HL-60 (cell line): ENCODE measurements around the gene BLID.

Experiments
- DNase-seq, 2 experiments: peaks; one replicate each; pipeline ENCODE4 v3.0.0-alpha.2; 2010 to 2020; ENCODE audit warnings: low read depth in 1 of 2, low spot score in 1 of 2
- H3K27ac ChIP-seq: fragments of 250-450 bp; sonication (Bioruptor Pico); replicated peaks from 2 replicates; pipeline ENCODE4 v1.5.1; 2020; ENCODE audit warnings: mild to moderate bottlenecking, moderate library complexity
- H3K27me3 ChIP-seq: fragments of 250-450 bp; sonication (Bioruptor Pico); 2 replicates; pipeline ENCODE4 v1.5.1; 2021; ENCODE audit warnings: mild to moderate bottlenecking, moderate library complexity; ENCODE audit not compliant: insufficient read depth, poor library complexity, severe bottlenecking
- H3K4me3 ChIP-seq: replicated peaks from 2 replicates; pipeline ENCODE4 v1.5.1; 2011; ENCODE audit warnings: mild to moderate bottlenecking, control low read depth, low read length; ENCODE audit not compliant: insufficient read depth
- GABPA ChIP-seq: IDR thresholded peaks from 2 replicates; pipeline ENCODE4 v1.6.1; 2012; ENCODE audit warnings: low read depth
- POLR2AphosphoS5 ChIP-seq: IDR thresholded peaks from 2 replicates; pipeline ENCODE4 v1.6.1; 2012; ENCODE audit warnings: low read depth
- SPI1 ChIP-seq: IDR thresholded peaks from 2 replicates; pipeline ENCODE4 v1.6.1; 2012; ENCODE audit warnings: low read depth, mild to moderate bottlenecking, borderline replicate concordance
- TF ChIP-seq, protein P1 (sequence below): IDR thresholded peaks from one replicate; pipeline ENCODE4 v1.5.1; 2011; ENCODE audit warnings: low read length, control low read depth, inconsistent platforms; ENCODE audit not compliant: insufficient read depth
- TF ChIP-seq, protein P2 (sequence below): IDR thresholded peaks from 2 replicates; pipeline ENCODE4 v1.6.1; 2012; ENCODE audit warnings: low read depth; ENCODE audit not compliant: insufficient replicate concordance

BLID gene

GRCh38 chr11:122098261-122098980 is 17.6 kb downstream of the BLID start:
- H3K27me3 ChIP-seq: peaks cover 38% of the 10 kb centered on the region
- no peak overlapping the region for H3K27ac ChIP-seq
- TF ChIP-seq POLR2AphosphoS5 (no peak), GABPA (no peak), SPI1 (no peak)
- TF ChIP-seq, protein P1, sequence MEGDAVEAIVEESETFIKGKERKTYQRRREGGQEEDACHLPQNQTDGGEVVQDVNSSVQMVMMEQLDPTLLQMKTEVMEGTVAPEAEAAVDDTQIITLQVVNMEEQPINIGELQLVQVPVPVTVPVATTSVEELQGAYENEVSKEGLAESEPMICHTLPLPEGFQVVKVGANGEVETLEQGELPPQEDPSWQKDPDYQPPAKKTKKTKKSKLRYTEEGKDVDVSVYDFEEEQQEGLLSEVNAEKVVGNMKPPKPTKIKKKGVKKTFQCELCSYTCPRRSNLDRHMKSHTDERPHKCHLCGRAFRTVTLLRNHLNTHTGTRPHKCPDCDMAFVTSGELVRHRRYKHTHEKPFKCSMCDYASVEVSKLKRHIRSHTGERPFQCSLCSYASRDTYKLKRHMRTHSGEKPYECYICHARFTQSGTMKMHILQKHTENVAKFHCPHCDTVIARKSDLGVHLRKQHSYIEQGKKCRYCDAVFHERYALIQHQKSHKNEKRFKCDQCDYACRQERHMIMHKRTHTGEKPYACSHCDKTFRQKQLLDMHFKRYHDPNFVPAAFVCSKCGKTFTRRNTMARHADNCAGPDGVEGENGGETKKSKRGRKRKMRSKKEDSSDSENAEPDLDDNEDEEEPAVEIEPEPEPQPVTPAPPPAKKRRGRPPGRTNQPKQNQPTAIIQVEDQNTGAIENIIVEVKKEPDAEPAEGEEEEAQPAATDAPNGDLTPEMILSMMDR: no peak
- TF ChIP-seq, protein P2, sequence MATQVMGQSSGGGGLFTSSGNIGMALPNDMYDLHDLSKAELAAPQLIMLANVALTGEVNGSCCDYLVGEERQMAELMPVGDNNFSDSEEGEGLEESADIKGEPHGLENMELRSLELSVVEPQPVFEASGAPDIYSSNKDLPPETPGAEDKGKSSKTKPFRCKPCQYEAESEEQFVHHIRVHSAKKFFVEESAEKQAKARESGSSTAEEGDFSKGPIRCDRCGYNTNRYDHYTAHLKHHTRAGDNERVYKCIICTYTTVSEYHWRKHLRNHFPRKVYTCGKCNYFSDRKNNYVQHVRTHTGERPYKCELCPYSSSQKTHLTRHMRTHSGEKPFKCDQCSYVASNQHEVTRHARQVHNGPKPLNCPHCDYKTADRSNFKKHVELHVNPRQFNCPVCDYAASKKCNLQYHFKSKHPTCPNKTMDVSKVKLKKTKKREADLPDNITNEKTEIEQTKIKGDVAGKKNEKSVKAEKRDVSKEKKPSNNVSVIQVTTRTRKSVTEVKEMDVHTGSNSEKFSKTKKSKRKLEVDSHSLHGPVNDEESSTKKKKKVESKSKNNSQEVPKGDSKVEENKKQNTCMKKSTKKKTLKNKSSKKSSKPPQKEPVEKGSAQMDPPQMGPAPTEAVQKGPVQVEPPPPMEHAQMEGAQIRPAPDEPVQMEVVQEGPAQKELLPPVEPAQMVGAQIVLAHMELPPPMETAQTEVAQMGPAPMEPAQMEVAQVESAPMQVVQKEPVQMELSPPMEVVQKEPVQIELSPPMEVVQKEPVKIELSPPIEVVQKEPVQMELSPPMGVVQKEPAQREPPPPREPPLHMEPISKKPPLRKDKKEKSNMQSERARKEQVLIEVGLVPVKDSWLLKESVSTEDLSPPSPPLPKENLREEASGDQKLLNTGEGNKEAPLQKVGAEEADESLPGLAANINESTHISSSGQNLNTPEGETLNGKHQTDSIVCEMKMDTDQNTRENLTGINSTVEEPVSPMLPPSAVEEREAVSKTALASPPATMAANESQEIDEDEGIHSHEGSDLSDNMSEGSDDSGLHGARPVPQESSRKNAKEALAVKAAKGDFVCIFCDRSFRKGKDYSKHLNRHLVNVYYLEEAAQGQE: no peak
- no peak overlapping the region for H3K4me3 ChIP-seq
- no peak for DNase-seq

DNA sequence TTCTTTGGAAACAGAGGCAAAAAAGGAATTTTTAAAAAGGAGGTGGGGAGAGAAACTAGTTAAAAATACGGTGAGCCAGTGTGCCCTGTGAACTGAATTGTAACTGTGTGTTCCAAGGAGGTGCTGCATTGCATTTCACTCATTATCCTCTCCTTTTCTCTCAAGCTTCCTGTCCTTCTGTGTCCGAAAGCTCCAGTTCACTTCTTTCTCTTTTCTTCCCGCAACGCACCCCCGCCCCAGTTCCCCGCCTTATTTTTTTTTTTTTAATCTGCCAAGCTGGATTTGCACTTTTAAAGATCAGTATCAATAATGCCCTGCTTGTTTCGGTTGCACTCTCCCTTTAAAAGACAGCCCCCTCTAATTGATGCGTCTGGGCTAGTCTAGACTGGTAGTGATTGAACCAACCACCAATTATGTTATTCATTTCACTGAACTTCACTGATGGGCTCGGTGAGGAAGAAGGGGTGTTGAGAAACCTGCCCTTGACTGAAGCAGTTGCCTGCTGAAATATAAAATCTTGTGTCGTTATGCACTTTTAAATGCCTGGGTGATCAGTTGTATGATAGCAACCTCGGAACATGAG is 18.5 kb downstream of the BLID start:
- Histone ChIP-seq H3K4me3 (no peak overlapping the region), H3K27ac (no peak overlapping the region), H3K27me3 (peaks cover 31% of the 10 kb centered on the region)
- TF ChIP-seq POLR2AphosphoS5 (no peak), SPI1 (no peak), GABPA (no peak)
- TF ChIP-seq, protein P2: no peak
- TF ChIP-seq, protein P1: no peak
- no peak for DNase-seq

DNA sequence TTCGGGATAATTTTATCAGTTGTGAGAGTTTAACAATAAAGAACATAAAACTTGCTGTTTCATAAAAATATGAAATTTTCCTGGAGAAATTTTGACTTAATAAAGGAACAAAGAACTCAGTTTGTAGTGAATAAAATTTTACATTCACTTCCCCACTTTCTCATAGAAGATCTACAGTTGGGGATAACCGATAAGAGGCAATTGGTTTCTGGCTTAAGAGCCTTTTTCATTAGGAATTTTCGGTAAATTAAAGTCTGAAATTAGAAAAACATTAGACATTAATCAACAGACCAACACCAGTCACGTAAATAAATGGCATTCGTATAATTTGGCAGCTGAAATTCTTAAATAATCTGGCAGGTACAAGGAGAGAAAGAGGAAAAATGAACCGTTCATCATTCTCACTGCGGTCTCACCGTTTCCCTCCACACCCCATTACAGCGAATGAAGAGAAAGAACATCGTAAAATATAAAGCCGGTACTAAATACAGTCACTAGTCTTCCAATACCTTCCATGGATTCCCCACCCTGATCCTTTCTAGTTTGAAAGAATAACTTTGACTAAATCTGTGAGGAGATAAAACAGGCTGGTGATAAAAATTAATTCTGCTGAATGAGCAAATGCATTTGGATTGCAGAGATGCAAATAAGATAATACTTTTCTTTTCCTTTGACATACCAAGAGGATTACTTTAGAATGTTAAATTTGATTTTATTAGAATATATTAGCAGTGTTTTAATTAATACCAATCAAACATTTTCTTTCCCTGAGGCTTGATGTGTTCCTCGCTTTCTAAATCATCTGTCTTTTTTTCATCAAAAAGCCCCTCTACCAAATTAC is 19.5 kb downstream of the BLID start:
- no peak overlapping the region for H3K27ac ChIP-seq
- H3K4me3 ChIP-seq: no peak overlapping the region
- no peak for DNase-seq
- TF ChIP-seq SPI1: no peak
- no peak for TF ChIP-seq GABPA
- TF ChIP-seq, protein P2: no peak
- TF ChIP-seq, protein P1: no peak
- TF ChIP-seq POLR2AphosphoS5: no peak
- H3K27me3 ChIP-seq: peaks cover 26% of the 10 kb centered on the region
